ENCODE results near the gene STAP2. TPM values are rescaled to one million over a fixed set of nuclear protein-coding genes. Genes with fewer than 3 reads are reported as not detected.
A peak's percentile ranks its signal among the peaks of the same experiment; 100 is the strongest.

The STAP2 gene
- total RNA-seq, 1 donor from 2014 or later: 14.2 TPM

DNA sequence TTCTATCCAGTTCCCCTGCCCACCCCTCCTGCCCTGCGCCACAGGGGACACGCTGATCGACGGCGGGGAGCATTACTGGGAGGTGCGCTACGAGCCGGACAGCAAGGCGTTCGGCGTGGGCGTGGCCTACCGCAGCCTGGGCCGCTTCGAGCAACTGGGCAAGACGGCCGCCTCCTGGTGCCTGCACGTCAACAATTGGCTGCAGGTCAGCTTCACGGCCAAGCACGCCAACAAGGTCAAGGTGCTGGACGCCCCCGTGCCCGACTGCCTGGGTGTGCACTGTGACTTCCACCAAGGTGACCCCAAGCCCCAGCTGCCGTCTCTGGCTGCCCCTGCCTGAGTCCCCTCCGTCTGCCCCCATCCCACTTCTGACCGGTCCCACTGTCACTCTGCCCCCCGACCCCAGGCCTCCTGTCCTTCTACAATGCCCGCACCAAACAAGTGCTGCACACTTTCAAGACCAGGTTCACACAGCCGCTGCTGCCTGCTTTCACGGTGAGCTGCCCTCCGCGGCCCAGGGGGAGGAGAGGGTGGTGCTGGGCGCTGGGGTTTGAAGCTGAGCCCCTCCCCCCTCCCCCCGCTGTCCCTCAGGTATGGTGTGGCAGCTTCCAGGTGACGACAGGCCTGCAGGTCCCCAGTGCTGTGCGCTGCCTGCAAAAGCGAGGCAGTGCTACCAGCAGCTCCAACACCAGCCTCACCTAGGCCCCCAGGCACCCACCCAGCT is 15.5 kb downstream of the STAP2 start:
- no peak for DNase-seq
- Mint-ChIP-seq H3K36me3 (ENCODE audit: low read depth) (peaks cover 16% of the 10 kb centered on the region), H3K9me3 (peaks cover 22% of the 10 kb centered on the region), H3K27me3 (peaks cover 3% of the 10 kb centered on the region), H3K4me3 (no peak overlapping the region), H3K27ac (no peak overlapping the region), H3K4me1 (peaks cover 13% of the 10 kb centered on the region)
- intact Hi-C loops (cut with micrococcal nuclease): no loop called here

DNA sequence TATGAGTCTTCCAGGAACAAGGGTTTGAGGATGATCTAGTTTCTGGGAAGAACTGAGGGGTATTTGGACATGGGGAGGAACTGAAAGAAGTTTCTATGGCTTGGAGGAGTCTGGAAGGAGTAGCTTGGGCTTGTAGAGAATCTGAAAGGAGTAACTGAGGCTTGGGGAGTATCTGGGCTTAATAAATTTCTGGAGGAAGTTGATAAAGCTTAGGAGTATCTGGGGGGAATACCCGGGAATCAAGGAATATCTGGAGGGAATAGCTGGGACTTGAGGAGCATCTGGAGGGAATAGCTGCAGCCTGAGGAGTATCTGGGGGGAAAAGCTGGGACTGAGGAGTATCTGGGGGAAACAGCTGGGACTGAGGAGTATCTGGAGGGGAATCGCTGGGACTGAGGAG is 18.2 kb downstream of the STAP2 start:
- Mint-ChIP-seq H3K4me3 (no peak overlapping the region), H3K4me1 (no peaks in the 10 kb centered on the region), H3K36me3 (ENCODE audit: low read depth) (peaks cover 28% of the 10 kb centered on the region), H3K9me3 (peaks cover 24% of the 10 kb centered on the region), H3K27ac (no peak overlapping the region), H3K27me3 (no peaks in the 10 kb centered on the region)
- intact Hi-C loops (cut with micrococcal nuclease): no loop called here
- DNase-seq: no peak

DNA sequence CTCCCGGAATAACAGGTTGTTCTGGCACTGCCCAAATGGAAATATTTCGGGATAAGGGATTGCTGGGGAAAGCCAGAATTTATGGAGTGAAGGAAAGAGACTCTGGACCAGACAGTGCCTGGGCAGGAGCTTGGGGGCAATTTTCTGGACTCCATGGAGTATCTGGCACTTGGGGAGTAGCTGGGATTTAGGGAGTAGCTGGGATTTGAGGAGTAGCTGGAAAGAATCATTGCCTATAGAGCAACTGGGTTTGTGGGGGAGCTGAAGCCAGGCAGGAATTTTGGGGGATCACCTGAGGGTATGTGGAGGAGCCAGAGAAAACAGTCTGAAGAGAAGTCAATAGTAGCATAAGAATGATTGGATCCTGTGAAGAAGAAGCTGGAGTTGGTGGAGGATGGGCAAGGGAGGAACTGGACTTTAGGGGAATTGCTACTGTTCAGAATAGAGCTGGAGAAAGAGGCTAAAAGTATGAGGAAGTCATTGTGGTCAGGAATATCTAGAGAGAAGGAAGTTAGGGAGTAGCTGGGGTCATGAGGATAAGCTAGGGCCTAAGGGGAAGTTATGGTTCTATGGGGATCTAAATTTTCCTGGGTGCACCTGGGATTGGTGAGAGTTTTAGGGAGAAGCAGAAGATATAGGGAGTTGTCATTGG is 19.4 kb downstream of the STAP2 start:
- H3K27ac Mint-ChIP-seq: no peak overlapping the region
- peaks cover 24% of the 10 kb centered on the region for H3K9me3 Mint-ChIP-seq
- intact Hi-C loops (cut with micrococcal nuclease): no loop called here
- H3K4me3 Mint-ChIP-seq: no peak overlapping the region
- no peaks in the 10 kb centered on the region for H3K4me1 Mint-ChIP-seq
- peaks cover 33% of the 10 kb centered on the region for H3K36me3 Mint-ChIP-seq (ENCODE audit: low read depth)
- DNase-seq: no peak
- H3K27me3 Mint-ChIP-seq: no peaks in the 10 kb centered on the region

DNA sequence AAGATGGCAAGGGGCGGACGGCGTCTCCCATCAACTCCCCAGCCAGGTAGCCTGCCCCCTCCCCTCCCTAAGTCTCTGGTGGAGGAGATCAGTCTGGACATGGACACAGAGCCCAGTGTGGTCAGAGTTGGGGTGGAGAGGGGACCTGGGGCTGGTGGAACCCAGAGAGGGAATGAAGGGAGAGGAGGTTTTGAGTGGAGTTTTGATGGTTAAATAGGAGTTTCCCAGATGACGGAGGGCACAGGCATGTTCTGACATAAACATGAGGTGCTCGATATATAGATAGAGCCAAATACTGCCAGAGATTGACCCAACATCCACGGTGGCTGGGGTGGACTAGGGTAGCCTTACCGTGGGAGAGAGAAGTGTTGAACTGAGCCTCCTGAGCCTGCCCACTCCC is 20.2 kb downstream of the STAP2 start:
- intact Hi-C loops (cut with micrococcal nuclease): no loop called here
- DNase-seq: no peak
- Mint-ChIP-seq H3K27ac (no peak overlapping the region), H3K27me3 (no peaks in the 10 kb centered on the region), H3K9me3 (peaks cover 24% of the 10 kb centered on the region), H3K4me3 (no peak overlapping the region), H3K4me1 (no peaks in the 10 kb centered on the region), H3K36me3 (ENCODE audit: low read depth) (peaks cover 33% of the 10 kb centered on the region)

DNA sequence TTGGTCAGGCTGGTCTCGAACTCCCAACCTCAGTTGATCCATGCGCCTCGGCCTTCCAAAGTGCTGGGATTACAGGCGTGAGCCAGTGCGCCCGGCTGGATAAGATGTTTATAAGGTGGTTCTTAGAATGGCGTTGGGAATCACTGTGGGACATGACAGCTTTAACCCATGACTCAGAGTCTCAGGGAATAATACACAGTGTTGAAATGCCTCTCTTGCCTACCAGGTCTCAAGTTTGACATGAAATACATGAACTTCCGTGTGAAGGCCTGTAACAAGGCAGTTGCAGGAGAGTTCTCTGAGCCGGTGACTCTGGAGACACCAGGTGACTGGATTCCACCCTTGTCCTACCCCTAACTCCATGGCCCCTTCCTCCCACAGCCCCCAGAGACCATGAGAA is 21.7 kb downstream of the STAP2 start:
- Mint-ChIP-seq H3K27ac (no peak overlapping the region), H3K9me3 (peaks cover 24% of the 10 kb centered on the region), H3K27me3 (no peaks in the 10 kb centered on the region), H3K36me3 (ENCODE audit: low read depth) (peaks cover 34% of the 10 kb centered on the region), H3K4me3 (no peak overlapping the region), H3K4me1 (no peaks in the 10 kb centered on the region)
- DNase-seq: no peak
- intact Hi-C loops (cut with micrococcal nuclease): no loop called here

DNA sequence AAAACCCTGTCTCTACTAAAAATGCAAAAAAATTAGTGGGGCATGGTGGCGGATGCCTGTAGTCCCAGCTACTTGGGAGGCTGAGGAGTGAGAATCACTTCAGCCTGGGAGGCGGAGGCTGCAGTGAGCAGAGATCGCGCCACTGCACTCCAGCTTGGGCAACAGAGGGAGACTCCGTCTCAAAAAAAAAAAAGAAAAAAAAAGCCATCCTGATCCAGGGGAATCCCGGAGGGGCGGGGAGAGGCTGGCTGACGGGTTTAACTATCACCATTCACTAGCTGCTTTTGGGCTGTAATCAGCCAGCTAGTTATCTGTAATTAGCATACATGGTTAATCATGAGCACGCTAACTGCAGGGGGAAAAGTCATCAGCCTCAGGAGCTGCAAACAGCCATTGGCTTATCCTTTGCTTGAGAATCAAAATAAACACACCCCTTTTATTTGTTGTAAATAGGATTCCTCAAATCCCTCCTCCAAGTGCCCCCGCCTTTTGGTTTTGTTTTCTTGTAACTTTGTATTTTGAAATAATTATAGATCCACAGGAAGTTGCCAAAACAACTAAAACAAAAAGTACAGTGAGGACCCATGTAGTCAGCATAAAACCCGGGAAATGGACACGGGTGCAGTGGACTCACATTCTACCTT is 24.7 kb downstream of the STAP2 start:
- H3K4me1 Mint-ChIP-seq: no peaks in the 10 kb centered on the region
- H3K9me3 Mint-ChIP-seq: peaks cover 4% of the 10 kb centered on the region
- intact Hi-C loops (cut with micrococcal nuclease): no loop called here
- H3K27ac Mint-ChIP-seq: no peak overlapping the region
- peaks cover 34% of the 10 kb centered on the region for H3K36me3 Mint-ChIP-seq (ENCODE audit: low read depth)
- H3K27me3 Mint-ChIP-seq: no peaks in the 10 kb centered on the region
- no peak overlapping the region for H3K4me3 Mint-ChIP-seq
- no peak for DNase-seq

DNA sequence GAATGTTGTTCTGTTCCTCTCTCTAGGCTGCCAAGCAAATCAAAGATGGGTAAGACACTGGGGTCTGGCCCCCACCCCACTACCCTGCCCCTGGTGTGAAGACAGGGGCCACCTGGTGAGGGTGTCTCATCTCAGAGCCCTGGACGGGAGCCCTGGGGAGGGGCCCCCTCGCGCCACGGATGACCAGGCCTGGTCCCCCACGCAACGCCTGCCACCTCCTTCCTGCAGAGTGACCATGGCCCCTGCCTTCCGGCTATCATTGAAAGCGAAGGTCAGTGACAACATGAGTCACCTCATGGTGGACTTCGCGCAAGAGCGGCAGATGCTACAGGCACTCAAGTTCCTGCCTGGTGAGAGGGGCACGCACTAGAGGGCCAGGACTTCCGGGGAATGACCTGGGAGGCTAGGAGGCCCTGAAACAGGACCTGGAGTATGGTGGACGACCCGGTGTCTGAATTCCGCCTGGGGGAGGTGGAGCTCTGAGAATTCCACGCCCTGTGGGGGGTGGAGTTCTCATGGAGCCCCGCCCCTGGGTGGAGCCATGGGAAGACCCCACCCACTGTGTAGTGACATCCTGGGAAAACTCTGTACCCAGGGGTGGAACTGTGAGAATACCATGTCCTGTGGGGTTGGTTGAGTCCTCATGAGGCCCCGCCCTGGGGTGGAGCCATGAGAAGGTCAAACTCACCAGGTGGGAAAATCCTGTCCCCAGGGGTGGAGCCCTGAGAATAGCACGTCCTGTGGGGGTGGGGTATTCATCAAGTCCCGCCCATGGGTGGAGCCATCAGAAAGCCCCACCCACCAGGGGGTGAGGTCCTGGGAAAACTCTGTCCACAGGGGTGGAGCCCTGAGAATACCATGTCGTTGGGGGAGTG is 28.1 kb downstream of the STAP2 start:
- H3K36me3 Mint-ChIP-seq (ENCODE audit: low read depth): peaks cover 18% of the 10 kb centered on the region
- no peaks in the 10 kb centered on the region for H3K27me3 Mint-ChIP-seq
- peaks cover under 1% of the 10 kb centered on the region for H3K4me1 Mint-ChIP-seq
- peak; percentile 75 for DNase-seq
- no peak overlapping the region for H3K4me3 Mint-ChIP-seq
- no peak overlapping the region for H3K27ac Mint-ChIP-seq
- intact Hi-C loops (cut with micrococcal nuclease): no loop called here
- no peaks in the 10 kb centered on the region for H3K9me3 Mint-ChIP-seq

DNA sequence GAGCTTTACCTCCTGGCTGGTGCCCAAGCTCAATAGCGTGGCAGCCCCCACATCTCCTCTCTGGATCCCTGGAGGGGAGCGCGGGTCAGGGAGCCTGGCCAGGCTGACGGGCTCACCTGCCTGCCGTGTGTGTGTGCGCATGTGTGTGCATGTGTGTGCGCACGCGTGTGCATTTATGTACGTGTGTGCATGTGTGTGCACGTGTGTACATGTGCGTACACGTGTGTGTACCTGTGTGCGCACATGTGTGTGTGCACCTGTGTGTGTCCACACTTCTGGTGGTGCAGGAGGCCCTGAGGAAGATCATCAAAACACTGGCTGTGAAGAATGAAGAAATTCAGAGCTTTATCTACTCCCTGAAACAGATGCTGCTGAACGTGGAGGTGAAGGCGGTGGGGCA is 33.0 kb downstream of the STAP2 start:
- Mint-ChIP-seq H3K9me3 (no peaks in the 10 kb centered on the region), H3K27me3 (no peaks in the 10 kb centered on the region), H3K27ac (no peak overlapping the region), H3K4me1 (peaks cover 26% of the 10 kb centered on the region), H3K36me3 (ENCODE audit: low read depth) (peaks cover 10% of the 10 kb centered on the region), H3K4me3 (peak overlapping the region; percentile 78)
- DNase-seq: no peak
- intact Hi-C loops (cut with micrococcal nuclease): loop anchor here (2.0 kb wide), 1 partner anchor 21 kb away; no protein-coding TSS in a partner anchor

DNA sequence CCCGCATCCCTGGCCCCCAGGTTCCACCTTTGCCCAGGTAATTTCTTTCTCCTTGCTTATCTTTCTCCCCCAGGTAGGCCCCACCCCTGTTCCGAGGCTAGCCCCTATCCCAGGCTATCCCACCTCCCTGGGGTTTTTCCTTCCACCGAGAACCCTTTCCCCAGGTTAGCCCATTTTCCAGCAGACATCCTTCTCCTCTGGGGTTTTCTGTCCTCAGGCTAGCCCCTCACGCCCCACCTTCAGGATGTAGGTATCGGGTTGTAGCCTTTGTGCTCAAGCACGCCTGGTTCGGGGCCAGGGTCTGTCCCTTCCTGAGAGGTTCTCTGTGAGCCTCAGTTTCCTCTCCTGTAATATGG is 33.4 kb downstream of the STAP2 start:
- Mint-ChIP-seq H3K36me3 (ENCODE audit: low read depth) (peaks cover 6% of the 10 kb centered on the region), H3K27me3 (no peaks in the 10 kb centered on the region), H3K9me3 (no peaks in the 10 kb centered on the region), H3K4me1 (peaks cover 28% of the 10 kb centered on the region), H3K27ac (peak overlapping the region; percentile 76), H3K4me3 (peak overlapping the region; percentile 78)
- DNase-seq: no peak
- intact Hi-C loops (cut with micrococcal nuclease): loop anchor here (2.0 kb wide), 1 partner anchor 22 kb away; no protein-coding TSS in a partner anchor

DNA sequence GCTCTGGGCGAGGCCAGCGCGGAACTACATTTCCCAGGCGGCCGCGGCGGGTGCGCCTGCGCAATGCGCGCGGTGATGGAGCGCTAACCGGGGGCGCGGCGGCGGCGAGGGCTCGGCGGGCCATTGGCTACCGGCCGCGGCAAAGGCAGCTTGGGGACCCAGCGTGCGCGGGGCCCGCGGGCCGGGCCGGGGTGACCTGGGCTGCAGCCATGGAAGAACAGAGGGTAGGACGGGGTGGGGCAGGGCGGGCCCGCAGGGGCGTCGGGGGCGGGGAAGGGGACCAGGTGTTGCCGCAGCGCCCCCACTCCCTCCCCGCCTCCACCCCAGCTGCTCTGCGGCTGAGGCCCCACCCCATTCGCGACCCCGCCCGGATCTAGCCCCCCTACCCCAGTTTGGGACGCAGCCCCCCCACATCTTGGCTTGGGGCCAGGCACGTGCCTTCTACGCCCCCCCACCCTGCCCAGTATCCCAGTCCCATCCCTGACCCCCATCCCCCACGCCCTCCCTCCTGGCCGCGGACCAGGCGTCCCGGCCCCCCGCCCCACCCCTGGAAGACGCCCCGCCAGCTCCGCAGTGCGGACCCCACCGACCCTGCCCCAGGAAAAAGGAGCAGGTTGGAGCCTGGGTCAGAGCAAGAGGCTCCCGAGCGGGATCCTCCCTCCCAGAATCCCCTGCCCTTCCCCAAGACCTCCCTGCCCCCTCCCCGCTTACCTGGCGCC is 33.9 kb downstream of the STAP2 start, which contains the start of gene FSD1:
TSS of gene FSD1 (plus strand) at position 61 of the 719 bp plus-strand sequence. CDS start at position 210, 149 bp downstream.
- DNase-seq: peak; percentile 95
- H3K4me1 Mint-ChIP-seq: peaks cover 28% of the 10 kb centered on the region
- H3K27me3 Mint-ChIP-seq: no peaks in the 10 kb centered on the region
- peak within 1 kb of the TSS; percentile 78 for H3K4me3 Mint-ChIP-seq
- peak within 1 kb of the TSS; percentile 76 for H3K27ac Mint-ChIP-seq
- intact Hi-C loops (cut with micrococcal nuclease): loop anchor here (1.0 to 2.0 kb wide), 2 partner anchors 22 to 39 kb away; partner anchors contain the start of gene MPND
- no peaks in the 10 kb centered on the region for H3K9me3 Mint-ChIP-seq
- H3K36me3 Mint-ChIP-seq (ENCODE audit: low read depth): peaks cover 6% of the 10 kb centered on the region

DNA sequence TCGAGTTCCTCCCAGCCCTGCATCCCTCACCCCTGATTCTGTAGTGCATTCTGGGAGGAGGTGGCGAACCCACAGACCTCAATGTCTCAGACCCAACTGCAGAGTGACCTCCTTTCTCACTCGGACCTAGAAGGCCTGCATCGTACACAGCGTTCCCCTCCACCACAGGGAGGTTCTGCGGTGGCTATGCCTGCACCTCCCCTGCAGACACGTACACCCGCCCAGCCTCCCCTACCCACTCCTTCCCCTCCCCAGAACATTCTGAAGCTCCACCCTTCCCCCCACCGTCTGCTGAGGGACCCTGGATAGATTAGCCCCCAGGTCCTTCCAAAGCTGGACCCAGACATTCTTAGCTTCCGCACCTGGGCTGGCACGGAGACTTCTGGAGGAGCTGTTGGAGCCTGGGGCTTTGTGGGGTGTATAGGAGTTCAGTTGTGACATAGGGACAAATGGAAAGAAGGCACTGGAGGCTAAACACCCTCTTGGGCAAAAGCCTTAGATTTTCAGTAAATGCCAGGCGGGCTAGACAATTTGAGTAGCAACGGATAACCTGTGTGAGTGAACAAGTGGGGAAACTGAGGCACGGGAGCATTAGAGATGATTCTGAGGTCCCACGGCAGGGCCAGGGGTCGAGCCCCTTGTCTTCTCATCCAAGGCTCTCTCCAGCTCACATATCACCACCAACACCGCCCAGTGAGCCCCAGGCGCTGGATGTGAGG is 34.6 kb downstream of the STAP2 start:
- no peak for DNase-seq
- H3K4me3 Mint-ChIP-seq: peak overlapping the region; percentile 72
- no peaks in the 10 kb centered on the region for H3K27me3 Mint-ChIP-seq
- peaks cover 28% of the 10 kb centered on the region for H3K4me1 Mint-ChIP-seq
- intact Hi-C loops (cut with micrococcal nuclease): loop anchor here (1.0 to 2.0 kb wide), 2 partner anchors 23 to 39 kb away; partner anchors contain the start of gene MPND
- peaks cover 4% of the 10 kb centered on the region for H3K36me3 Mint-ChIP-seq (ENCODE audit: low read depth)
- peak overlapping the region; percentile 74 for H3K27ac Mint-ChIP-seq
- H3K9me3 Mint-ChIP-seq: no peaks in the 10 kb centered on the region

DNA sequence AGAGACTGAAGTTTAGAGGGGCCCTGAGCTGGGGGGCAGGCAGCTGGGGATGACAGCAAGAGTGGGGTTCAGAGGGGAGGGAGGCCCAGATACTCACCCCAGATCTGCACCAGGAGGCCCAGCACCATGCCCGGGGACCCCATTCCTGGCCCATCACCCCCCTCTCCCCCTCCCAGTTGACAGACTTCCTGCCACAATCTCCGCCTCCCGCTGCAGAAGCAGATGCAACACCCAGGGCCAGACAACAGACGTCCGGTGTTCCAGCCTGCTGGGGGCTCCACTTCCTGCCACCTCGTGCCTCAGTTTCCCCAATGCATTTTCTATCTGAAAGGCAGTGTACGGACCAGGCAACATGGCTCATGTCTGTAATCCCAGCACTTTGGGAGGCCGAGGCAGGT is 36.4 kb downstream of the STAP2 start, which contains the start of gene TMIGD2:
TSS of gene TMIGD2 (minus strand) at position 147 of the 398 bp plus-strand sequence. CDS start at position 143, 4 bp downstream.
- intact Hi-C loops (cut with micrococcal nuclease): no loop called here
- no peaks in the 10 kb centered on the region for H3K27me3 Mint-ChIP-seq
- H3K4me1 Mint-ChIP-seq: peaks cover 31% of the 10 kb centered on the region
- no peaks in the 10 kb centered on the region for H3K9me3 Mint-ChIP-seq
- H3K36me3 Mint-ChIP-seq (ENCODE audit: low read depth): peaks cover 4% of the 10 kb centered on the region
- H3K4me3 Mint-ChIP-seq: peak within 1 kb of the TSS; percentile 89
- H3K27ac Mint-ChIP-seq: peak within 1 kb of the TSS; percentile 83
- peak; percentile 75 for DNase-seq

All from activated CD4-positive, alpha-beta T cell treated with anti-CD3 and anti-CD28 coated beads, Interleukin-2, amount 10 ng/mL, durations not matched to agents 24 days and 14 days (primary cell).